Iris pigment epithelial cell (primary cell): ENCODE data around the gene CACNG1.
"Not testable (repeated sequence)": the region's sequence is repeated elsewhere in the genome, so short reads cannot be mapped to it uniquely, and the experiment has no call there.

Experiments
- DNase-seq: peaks from one replicate; pipeline ENCODE4 v3.0.0-alpha.2; 2011; ENCODE audit warnings: low read depth

Gene CACNG1

DNA sequence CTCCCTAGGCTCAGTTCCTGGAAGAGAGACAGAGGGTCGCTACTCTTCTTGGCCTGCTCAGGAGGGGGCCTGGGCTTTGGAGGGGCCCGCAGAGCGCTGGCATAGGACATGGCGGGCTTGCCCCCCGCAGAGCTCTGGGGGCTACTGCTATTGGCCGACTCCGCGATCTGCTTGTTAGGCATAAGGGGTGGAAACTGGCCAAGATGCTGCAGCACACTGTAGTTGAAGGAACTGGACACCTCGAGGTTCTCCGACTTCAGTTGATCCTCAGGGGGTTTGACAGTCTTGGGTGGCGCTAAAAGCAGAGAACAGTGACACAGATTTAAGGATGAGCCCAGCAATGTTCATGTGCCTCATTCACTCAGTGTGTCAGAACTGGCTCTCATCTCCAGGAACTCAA is 33.9 kb downstream of the CACNG1 start:
- no peak for DNase-seq

DNA sequence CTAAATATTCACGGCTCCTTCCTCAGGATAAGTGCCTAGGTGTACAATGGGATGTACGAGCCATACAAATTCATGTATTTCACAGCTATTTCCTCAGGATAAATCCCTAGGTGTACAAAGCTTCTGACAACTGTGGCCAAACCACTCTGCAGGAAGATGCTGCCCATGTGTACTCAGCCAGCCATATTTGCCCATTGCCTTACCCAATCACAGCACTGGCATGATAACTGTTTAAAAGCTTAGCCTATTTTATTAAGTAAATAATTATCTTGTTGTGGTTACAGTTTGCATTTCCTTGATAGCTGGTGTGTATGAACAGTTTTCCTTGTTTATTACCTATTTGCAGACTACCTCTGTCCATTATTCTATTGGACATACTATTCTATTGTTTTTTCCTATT is 35.1 kb downstream of the CACNG1 start:
- no peak for DNase-seq

DNA sequence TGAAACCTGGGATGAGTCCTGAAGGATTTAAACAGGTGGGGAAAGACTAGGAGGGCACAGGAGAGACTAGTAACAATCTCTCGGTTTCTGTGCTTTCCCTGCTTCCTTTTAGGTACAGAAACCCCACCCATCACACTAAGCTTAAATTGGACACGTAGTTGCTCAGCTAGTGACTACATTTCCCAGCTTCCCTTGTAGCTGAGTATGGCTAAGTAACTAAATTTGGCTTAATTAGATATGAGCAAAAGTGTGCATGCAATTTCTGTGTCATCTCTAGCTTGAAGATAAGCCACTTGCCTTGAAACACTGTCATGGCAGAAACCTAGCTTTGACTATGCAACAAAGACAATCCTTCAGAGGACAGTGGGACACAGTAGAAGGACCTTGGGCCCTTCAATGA is 36.5 kb downstream of the CACNG1 start:
- DNase-seq: no peak

DNA sequence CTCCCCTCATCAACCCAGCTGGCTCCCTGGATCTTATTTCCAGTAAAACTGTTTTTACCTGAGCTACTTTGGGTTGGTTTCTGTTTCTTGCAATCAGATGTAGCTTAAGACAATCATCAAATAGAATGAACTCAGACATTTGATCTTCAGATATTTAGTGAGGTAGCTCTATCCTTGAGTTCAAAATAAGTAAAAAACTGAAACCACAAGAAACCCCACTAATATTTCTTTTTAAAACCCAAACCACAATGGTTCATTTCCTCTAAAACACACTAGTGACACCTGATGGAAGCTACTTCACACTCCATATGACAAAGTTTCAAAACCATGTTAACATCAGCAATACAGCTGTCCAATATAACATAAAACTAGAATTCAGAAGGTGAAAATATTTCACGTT is 37.8 kb downstream of the CACNG1 start:
- DNase-seq: no peak

DNA sequence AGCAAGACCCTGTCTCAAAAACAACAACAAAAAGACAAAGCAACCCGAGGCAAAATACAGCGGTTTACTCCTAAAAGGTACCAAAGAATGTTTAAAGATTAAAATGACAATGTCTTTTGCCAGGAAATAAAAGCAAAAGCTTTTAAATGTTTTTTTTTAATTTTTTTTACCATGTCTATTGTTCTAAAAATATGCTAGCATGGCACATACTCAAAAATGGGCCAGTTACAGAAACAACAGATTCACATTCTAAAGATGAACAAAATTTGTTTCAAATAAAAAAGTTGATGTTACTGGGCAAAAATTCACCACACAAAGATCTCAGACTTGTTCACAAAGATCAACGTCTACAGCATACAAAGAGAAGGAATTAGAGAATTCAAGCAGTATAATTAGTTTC is 41.1 kb downstream of the CACNG1 start:
- no peak for DNase-seq

DNA sequence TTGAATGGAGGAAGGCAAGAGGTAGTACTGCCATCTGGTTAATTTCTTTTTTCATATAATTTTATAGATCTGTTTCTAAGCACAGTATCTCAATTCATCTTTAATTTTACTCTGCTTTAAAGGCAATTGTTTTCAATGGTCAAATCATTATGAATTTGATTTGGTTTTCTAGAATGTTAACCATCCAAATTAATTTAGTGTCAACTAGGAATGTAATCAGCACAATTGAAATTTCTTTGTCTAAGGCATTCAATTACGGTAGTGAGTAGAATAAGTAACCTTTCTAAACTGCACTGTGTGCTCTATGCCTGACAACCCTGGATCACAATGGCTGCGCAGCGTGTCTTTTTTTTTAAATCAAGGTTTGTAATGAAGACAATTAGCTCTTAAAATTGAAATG is 44.3 kb downstream of the CACNG1 start:
- no peak for DNase-seq

DNA sequence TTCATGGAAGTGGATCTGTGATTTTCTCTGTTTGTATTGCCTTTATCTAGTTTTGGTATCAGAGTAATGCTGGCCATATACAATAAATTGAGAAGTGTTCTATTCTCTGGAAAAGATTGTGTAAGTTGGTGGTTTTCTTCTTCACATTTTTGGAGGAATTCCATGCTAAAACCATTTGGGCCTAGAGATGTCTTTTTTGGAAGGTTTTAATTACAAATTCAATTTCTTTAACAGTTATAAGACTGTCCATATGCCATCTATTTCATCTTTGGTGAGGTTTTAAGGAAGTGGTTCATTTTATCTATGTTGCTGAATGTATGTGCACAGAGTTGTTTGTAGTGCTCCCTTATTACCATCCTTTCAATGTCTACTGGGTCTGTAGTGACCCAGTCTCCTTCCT is 46.0 kb downstream of the CACNG1 start:
- DNase-seq: no peak

DNA sequence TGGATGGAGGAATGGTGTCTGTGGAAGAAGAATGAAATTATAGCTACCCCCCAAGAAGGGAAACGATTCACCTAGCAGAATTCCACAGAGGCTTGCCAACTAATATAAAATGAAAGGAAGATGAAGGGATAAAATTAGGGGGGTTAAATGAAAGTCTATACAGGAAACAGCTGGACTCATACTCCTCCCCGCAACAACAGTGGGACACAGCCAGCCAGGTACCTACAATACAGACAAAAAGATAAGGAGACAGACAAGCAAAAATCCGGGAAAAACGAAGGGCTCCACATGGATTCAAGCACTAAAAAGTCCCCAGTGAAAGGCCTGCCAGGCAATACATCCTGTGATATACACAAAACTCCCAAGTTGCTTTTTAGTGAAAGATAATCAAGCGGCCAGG is 47.9 kb downstream of the CACNG1 start:
- no peak for DNase-seq

DNA sequence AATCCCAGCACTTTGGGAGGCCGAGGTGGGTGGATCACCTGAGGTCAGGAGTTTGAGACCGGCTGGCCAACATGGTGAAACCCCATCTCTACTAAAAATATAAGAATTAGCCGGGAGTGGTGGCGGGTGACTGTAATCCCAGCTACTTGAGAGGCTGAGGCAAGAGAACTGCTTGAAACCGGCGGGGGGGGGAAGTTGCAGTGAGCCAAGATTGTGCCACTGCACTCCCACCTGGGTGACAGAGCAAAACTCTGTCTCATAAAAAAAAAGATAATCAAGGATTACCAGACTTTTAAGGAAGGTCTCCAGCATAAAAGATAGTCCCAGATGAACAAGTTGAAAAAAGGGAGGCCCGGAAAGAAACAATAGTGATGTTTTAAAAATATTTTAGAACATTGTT is 48.4 kb downstream of the CACNG1 start:
- not testable (repeated sequence) for DNase-seq

DNA sequence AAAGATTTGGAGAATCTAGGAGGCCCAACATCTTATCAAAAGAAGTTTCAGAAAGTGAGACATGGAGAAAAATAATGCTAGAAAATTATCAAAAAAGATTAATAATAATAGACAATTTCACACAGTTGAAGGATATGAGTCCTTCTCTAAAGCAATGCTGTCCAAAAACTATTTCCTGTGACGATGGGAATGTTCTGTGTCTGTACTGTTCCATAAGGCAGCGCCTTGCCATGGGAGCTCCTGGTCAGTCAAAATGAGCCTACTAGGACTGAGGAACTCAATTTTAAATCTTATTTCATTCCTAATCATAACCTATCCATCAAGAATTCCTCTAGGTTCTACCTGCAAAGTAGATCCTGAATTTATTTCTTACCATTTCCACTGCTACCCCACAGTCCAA is 49.0 kb downstream of the CACNG1 start:
- no peak for DNase-seq

DNA sequence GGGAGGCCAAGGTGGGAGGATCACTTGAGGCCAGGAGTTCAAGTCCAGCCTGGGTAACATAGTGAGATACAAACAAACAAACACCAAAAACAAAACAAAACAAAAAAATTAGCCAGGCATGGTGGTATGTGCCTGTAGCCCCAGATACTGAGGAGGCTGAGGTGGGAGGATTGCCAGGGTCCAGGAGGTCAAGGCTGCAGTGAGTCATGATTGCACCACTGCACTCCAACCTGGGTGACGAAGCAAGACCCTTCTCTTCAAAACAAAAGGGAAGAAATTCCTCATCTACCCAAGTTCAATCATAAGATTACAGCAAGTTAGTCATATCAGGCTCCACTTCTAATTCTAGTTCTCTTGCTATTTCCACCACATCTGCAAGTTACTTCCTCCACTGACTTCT is 50.9 kb downstream of the CACNG1 start:
- peak; percentile 90 for DNase-seq

DNA sequence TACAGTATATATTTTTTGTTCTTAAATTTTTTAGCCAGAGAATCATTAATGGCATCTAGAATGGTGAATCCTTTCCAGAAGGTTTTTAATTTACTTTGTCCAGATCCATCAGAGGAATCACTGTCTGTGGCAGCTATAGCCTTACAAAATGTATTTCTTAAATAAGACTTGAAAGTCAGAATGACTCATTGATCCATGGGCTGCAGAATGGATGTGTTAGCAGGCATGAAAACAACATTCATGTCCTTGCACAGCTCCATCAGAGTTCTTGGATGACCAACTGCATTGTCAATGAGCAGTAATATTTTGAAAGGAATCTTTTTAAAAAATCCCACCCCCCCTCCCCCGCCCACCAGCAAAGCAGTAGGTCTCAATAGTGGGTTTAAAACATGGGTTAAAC is 51.4 kb downstream of the CACNG1 start:
- DNase-seq: peak; percentile 83

DNA sequence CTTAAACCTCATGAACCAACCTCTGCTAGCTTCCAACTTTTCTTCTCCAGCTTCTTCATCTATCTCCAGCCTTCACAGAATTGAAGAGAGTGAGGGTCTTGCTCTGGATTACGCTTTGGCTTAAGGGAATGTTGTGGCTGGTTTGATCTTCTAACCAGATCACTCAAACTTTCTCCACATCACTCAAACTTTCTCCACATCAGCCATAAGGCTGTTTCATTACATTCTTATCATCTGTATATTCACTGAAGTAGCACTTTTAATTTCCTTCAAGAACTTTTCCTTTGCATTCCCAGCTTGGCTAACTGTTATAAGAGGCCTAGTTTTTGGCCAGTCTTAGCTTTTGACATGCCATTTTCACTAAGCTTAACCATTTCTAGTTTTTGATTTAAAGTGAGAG is 52.3 kb downstream of the CACNG1 start:
- DNase-seq: no peak

DNA sequence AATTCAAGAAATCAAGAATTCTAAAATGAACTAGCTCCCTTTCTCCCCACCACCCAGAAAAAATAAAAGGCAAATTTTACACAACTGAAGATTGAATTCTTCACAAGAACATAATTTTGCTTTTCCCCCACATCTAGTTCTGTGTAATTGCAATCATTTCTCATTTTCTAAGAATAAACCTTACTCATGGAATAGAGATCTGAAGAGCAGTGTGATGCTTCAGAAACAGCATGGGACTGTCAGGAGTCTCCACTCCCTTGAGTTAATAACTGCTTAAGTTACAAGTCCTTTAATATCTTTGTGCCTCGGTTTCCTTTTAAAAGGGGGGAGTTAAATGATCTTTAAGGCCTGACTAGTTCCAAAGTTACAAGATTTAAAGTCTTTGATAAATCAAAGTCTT is 53.7 kb downstream of the CACNG1 start:
- no peak for DNase-seq

DNA sequence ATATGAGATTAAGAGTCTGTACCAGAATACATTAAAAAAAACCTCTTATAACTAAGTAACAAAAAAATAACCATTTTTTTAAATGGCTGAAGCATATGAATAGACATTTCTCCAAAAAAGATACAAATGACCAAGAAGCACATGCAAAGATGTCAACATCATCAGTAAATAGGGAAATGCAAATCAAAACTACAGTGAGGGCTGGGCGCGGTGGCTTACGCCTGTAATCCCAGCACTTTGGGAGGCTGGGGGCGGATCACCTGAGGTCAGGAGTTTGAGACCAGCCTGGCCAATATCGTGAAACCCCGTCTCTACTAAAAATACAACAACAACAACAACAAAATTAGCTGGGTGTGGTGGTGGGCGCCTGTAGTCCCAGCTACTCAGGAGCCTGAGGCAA is 60.3 kb downstream of the CACNG1 start:
- DNase-seq: not testable (repeated sequence)

DNA sequence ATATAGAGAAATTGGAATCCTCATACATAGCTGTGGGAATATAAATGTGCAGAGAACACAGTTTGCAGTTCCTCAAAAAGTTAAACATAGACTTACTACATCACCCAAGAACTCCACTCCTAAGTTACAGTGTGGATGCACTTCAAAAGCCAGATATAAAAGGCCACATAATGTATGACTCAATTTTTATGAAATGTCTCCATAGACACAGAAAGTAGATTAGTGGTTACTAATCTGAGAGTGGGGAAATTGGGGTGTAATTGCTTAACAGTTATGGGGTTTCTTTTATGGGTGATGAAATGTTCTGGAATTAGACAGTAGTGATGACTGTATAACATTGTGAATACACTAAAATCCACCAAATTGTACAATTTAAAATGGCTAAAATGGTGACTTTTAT is 60.9 kb downstream of the CACNG1 start:
- DNase-seq: peak; percentile 94
